GM19468 (cell line): ENCODE measurements around the gene SLC6A17.

Experiments used
- ATAC-seq: cut with Tn5 transposase; IDR thresholded peaks from one replicate; pipeline ENCODE4 v1.9.1; 2021; ENCODE audit warnings: mild to moderate bottlenecking, moderate library complexity, moderate number of reproducible peaks; ENCODE audit not compliant: unreplicated experiment; ENCODE audit errors: extremely low read depth

The SLC6A17 gene

GRCh38 chr1:110215621-110216515 lies 65.6 kb downstream of the SLC6A17 start:
- ATAC-seq = no peak

DNA sequence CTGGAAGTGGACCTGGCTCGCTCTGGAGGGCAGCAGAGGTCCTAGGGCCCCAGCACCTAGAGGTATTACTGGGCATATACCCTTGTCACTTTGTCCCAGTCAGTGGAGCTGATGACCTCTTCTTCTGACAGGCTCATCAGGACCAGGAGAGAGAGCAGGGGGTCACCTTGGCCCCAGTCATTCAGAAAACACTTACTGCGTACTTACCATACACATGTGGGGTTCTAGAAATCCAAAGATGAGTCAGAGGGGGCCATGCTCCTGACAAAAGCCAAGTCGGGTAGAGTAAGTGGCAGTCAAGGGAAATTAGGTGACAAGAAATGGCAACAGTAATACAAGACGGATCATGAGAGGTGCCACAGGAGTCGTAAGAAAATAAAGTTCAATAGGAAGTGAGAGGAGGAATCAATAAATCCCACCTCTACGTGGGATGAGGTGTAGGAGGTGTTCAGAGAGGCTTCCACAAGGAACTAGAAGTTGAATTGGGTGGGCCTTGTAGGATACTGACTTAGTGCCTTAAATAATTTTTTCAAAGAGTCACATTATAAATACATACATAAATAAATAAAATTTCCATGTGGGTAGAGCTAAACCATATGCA lies 66.7 kb downstream of the SLC6A17 start:
- no peak for ATAC-seq

GRCh38 chr1:110218137-110218536 lies 67.8 kb downstream of the SLC6A17 start:
- ATAC-seq = no peak

DNA sequence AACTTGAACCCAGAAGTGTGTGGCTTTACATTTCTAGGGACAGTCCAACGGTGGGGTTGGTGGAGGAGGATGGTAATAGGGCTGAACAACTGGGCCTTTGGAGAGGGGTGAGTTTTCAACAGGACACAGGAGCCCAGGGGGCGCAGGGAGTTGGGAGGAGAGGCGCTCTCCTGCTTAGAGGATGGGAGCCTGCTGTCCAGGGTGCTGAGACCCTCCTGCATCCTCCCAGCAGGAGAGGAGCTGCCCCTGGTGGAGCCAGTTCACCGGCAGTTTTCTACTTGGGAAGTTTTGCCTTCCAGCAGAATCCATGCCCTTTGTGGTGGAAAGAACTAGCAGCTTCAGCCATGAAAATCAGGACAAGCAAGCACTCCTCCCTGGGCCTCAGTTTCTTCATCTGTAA lies 68.4 kb downstream of the SLC6A17 start:
- no peak for ATAC-seq

GRCh38 chr1:110220324-110220723 lies 70.0 kb downstream of the SLC6A17 start:
- no peak for ATAC-seq

- no peak for ATAC-seq
Observed at GRCh38 chr1:110221119-110221518, 70.8 kb downstream of the SLC6A17 start.

GRCh38 chr1:110223127-110223526 lies 72.8 kb downstream of the SLC6A17 start:
- ATAC-seq = no peak

- no peak for ATAC-seq
Observed at GRCh38 chr1:110223581-110223980, 73.3 kb downstream of the SLC6A17 start.

DNA sequence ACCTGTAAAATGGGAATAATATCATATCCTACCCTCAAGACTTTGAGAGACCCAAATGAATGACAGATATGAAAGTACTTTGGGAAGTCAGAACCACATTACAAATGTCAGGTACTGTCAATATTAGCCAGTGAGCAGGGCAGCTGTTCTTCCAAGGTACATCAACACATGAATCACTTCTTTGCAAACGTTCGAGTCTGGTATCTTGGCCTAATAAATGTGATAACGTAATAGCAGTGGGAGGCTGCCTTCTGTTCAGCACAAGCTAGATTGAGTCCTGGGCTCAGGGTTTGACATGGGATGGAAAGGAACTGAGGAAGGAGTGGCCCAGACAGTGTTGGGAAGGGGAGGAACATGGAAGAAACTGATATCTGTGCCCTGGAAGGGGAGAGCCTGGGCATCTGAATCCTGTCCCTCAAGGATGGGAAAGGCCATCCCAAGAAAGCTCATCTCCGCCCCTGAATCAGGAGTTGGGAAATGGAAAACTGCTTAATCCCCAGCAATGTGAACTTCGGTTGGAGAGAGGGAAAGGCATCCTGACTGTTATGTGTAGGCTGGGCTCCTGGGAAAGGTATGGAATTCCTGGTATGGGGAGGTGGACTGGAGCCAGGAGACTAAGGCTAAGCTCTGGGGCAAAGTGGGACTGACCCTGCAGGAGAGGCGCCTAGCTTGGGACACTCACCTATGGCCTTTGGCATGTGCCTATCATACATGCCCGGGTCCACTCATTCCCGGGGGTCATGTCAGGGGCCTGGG lies 74.1 kb downstream of the SLC6A17 start:
- no peak for ATAC-seq

- ATAC-seq = no peak
Observed at GRCh38 chr1:110225212-110225611, 74.9 kb downstream of the SLC6A17 start.

DNA sequence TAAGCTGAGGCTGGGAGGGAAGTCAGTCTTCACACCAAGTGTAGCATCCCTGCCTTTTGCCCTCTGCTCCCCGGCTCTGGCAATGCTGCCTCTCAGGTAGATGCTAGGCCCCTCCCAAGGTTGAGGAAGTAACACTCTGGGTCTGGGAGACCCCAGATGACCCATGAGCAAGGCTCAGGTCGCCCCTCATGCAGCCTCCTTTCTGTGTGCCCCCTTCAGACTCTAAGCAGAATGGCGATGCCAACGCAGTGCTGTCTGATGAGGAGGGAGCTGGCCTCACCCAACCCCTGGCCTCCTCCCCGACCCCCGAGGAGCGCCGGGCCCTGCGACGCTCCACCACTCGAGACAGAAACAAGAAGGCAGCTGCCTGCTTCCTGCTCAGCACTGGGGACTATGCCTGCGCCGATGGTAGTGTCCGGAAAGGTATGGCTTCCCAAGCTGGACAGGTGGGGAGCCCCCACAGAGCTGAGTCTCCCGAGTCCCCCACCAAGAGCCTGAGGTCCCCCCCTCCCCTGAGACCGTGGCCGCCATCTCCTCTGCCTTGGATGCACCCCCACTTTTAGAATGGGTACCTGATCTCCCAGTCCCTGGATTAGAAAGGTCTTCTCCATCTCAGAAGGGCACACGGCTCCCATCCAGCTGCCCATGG lies 75.6 kb downstream of the SLC6A17 start:
- no peak for ATAC-seq

DNA sequence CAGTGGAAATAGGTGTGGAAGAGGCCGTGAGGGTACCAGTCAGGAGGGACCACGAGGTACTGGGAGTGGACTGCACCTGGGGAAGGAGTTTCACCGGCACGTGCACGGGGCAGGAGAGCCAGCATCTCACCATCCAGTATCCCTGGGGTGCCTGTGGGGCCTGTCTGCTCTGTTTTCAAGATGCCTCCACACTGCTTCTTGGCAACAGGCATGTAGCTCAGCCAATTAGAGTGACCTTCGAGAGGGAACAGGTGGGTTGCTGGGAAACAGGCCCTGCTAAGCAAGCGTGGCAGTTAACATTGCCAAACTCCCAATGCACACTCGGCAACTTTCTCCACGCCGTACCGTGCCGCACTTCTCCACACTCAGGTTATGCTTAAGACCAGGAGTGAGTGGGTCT lies 77.5 kb downstream of the SLC6A17 start:
- no peak for ATAC-seq

GRCh38 chr1:110228381-110228780 lies 78.1 kb downstream of the SLC6A17 start:
- ATAC-seq = no peak

DNA sequence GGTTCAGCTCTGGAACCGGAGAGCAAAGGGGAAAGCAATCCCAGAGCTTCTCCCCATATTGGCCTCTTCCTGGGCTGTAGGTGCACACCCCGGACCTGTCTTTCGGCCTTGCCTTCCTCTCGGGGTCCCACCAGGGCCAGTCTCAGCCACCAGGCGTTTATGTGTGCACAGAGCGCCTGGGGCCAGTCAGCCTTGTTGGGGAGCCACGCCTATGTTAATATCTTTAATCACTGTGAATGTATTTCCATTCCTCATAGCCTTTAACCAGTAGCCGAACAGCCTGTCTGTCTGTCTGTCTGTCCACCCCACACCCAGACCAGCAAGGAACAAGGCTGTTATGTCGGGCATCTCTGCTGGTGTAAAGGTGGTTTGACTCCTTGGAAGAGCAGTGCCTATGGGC lies 78.6 kb downstream of the SLC6A17 start:
- ATAC-seq = no peak

DNA sequence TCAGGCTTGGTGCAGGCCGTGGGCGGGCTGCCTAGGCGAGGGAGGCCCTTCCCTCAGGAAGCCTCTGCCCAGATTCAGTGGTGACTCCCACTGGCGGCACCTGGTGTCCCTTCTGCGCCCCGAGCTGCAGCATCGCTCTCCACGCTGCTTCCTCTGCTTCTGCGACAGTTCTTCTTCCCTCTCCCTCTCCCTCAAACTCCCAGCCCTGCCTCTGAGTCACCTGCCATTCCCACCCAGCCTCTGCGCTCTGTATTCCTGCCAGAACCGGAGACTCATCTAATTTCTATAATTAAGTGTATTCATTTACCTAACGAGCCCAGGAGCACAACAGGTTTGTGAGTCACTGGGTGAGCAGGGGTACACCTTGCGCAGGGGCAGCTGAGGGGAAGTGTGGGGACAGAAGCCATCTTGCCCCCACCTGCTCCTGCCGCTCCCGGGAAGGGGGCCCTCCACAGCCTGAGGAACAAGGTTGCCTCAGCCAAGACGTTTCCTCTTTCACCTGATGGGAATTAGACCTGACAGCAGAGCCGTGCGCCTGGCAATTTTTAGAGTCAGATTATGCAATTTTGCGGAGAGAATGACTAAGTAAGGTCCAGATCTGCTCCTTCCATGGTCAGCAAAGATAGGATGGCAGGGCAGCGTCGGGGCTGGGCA lies 79.2 kb downstream of the SLC6A17 start:
- no peak for ATAC-seq

GRCh38 chr1:110230381-110231199 lies 80.3 kb downstream of the SLC6A17 start:
- no peak for ATAC-seq

GRCh38 chr1:110233861-110234260 lies 83.6 kb downstream of the SLC6A17 start:
- no peak for ATAC-seq

DNA sequence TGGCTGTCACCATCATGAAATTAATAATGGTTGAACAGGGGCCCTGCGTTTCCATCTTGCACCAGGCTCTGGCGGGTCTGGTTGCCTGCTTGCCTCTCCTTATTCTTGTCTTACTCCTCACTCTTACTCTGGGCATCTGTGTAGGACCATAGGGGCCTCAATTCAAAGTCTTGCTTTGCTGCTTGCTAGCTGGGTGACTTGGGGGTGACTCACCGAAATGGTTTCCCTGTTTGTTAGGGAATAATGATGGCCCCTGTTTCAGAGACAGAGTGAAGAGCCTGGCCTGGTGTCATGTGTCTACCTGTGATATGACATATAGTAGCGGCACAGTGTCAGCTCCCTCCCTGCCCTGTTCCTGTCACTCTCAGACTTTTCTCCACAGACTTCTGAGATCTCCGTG lies 84.4 kb downstream of the SLC6A17 start:
- no peak for ATAC-seq

DNA sequence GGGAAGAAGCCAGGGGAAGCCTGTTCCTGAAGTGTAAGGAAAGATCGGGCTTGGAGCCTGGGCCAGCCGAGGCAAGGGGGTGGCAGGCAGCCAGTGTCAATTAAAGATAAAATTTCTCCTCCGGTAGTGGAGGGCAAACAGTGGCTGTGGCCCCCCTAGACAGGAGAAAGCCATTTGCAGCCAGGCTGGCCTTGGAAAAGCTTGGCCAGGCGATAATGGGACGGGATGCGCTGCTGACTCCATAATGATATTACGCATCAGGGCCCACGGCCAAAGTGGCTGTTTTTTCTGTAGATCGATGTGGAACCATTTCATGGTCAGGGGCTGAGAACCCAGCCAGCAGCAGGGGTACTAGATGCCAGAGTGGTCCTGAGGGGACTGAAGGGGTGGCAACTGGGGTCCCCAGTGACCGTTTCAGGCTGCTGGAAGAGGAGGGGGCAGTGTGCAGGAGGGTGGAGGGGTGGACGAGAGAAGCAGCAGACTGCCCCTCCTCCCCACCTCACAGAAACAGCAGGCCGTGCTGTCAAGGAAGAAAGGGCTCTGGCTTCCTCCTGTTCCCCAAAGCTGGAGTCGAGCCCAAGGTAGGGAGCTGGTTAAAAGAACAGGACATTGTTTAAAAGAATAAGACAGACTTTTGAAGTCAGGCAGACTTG lies 85.0 kb downstream of the SLC6A17 start:
- ATAC-seq = no peak
